ENCODE results near the gene HERC4. TPM values are rescaled to one million over a fixed set of nuclear protein-coding genes. Genes with fewer than 3 reads are reported as not detected.
A peak's percentile ranks its signal among the peaks of the same experiment; 100 is the strongest.

The HERC4 gene
- total RNA-seq, 2 experiments from 2014 or later = 42.2 to 45.0 TPM

DNA sequence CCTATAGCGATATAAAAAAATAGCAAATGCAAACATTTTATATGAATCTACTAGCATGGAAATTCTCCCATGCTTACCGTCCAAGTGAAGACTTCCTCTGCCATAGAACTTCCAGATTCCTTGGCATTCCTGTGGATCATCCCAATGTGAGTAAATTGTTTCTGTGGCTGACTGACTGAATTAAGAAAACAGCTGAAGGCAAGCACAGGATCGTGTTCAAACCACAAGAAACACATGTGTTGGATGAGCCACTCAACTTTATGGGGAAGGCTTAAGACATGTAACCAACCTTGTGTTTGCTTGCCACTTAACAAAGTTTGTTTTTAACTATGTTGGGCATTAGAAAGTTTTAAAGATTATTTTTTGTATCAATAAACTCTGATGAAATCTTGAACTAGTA, 31.6 kb upstream of the HERC4 start:
- no peaks in the 10 kb centered on the region for H3K4me1 Mint-ChIP-seq (ENCODE audit: low read depth)
- intact Hi-C loops (cut with micrococcal nuclease) = no loop called here
- no peak overlapping the region for H3K4me3 Mint-ChIP-seq
- no peak overlapping the region for H3K27ac Mint-ChIP-seq
- no peaks in the 10 kb centered on the region for H3K9me3 Mint-ChIP-seq
- CTCF ChIA-PET = interaction anchor here (0.6 kb wide), 2 partner anchors 163 to 822 kb away, joined by 3 read pairs; no protein-coding TSS in a partner anchor
- H3K36me3 Mint-ChIP-seq (ENCODE audit: low read depth) = no peaks in the 10 kb centered on the region
- no peak for DNase-seq
- peaks cover 3% of the 10 kb centered on the region for H3K27me3 Mint-ChIP-seq (ENCODE audit: low read depth)

DNA sequence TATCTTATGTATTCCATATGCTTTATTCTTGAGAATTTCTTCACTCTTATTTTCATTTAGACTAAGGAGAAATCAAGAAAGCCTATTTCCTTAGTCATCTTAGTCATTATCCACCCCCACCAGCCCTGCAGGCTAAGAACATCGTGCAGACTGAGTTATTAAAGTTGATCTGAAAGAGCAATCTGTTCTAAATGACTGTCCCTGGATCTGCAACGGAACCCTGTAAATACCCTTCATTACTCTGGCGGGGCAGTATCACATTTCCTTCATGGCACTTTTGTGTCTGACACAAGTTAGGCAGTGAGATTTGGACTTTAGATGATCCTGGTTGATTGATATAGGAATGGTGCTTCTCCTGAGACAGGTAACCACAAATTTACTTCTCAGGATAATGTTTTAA, 30.7 kb upstream of the HERC4 start:
- intact Hi-C loops (cut with micrococcal nuclease) = no loop called here
- Mint-ChIP-seq H3K9me3 (no peaks in the 10 kb centered on the region), H3K36me3 (ENCODE audit: low read depth) (no peaks in the 10 kb centered on the region), H3K27me3 (ENCODE audit: low read depth) (peaks cover 3% of the 10 kb centered on the region), H3K4me1 (ENCODE audit: low read depth) (no peaks in the 10 kb centered on the region), H3K4me3 (no peak overlapping the region), H3K27ac (no peak overlapping the region)
- no peak for DNase-seq
- CTCF ChIA-PET = no interaction called here

DNA sequence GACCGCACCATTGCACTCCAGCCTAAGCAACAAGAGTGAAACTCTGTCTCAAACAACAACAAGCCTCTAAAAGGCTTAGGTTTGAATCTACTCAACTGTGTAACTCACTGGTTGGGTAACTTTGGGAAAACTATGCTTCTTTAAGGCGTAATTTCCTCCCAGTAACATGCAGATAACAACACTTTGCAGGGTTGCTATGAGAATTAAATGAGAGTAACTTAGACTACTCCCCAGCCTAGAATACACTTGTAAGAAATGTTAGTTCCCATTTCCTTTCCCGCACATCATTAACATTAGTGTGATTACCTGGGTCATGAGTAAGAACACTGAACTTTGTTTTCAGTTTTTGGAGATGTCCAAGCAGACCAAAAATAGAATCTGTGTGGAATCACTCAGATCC, 28.8 kb upstream of the HERC4 start:
- H3K27ac Mint-ChIP-seq = no peak overlapping the region
- H3K4me3 Mint-ChIP-seq = no peak overlapping the region
- H3K4me1 Mint-ChIP-seq (ENCODE audit: low read depth) = no peaks in the 10 kb centered on the region
- CTCF ChIA-PET = interaction anchor here (0.5 kb wide), 1 partner anchor 154 kb away, joined by 3 read pairs; no protein-coding TSS in a partner anchor
- H3K36me3 Mint-ChIP-seq (ENCODE audit: low read depth) = no peaks in the 10 kb centered on the region
- H3K27me3 Mint-ChIP-seq (ENCODE audit: low read depth) = peaks cover 3% of the 10 kb centered on the region
- no peaks in the 10 kb centered on the region for H3K9me3 Mint-ChIP-seq
- no peak for DNase-seq
- intact Hi-C loops (cut with micrococcal nuclease) = no loop called here

DNA sequence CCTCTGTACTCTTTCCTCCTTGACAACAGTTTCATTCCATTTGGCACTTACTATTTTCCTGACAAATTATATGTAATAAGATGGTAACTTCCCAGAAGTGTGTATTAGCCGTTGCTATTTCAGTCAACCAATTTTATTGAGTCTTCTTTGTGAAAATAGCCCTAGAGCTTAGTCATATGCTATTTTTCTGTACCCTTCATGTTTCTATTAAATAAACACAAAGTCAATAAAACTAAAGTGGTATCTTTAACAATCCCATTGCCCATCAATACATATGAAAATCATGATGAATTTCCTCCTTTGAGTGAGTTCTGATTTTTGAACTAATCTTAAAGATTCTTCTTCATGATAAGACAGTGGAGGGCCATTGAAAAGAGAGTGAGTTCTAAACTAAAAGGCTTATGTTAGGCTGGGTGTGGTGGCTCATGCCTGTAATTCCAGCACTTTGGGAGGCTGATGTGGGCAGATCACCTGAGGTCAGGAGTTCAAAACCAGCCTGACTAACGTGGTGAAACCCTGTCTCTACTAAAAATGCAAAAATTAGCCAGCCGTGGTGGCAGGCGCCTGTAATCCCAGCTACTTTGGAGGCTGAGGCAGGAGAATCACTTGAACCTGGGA, 28.3 kb upstream of the HERC4 start:
- CTCF ChIA-PET = interaction anchor here (0.5 kb wide), 1 partner anchor 153 kb away, joined by 3 read pairs; no protein-coding TSS in a partner anchor
- Mint-ChIP-seq H3K4me1 (ENCODE audit: low read depth) (no peaks in the 10 kb centered on the region), H3K27ac (no peak overlapping the region), H3K9me3 (no peaks in the 10 kb centered on the region), H3K4me3 (no peak overlapping the region), H3K27me3 (ENCODE audit: low read depth) (peaks cover 3% of the 10 kb centered on the region), H3K36me3 (ENCODE audit: low read depth) (no peaks in the 10 kb centered on the region)
- intact Hi-C loops (cut with micrococcal nuclease) = no loop called here
- no peak for DNase-seq

DNA sequence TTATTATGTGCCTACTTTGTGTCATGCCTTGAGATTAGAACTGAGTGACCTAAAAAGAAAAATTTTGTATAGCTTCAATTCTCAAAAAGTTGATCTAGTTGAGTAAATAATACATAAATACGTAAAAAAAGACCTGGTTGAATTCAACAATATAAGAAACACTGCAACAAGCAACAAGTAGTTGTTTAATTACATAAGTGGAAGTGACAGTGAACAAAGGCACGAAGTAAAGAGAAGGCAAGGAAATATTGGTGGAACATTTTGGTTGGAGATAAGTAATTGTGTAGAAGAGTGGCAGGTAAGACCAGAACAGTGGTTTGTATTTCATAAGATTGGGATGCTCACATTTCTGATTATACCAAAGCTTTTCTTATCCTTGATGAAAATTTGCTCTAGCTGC, 26.0 kb upstream of the HERC4 start:
- H3K27me3 Mint-ChIP-seq (ENCODE audit: low read depth) = no peaks in the 10 kb centered on the region
- H3K9me3 Mint-ChIP-seq = no peaks in the 10 kb centered on the region
- no peak overlapping the region for H3K27ac Mint-ChIP-seq
- no peak overlapping the region for H3K4me3 Mint-ChIP-seq
- CTCF ChIA-PET = interaction anchor here (0.6 kb wide), 1 partner anchor 54 kb away, joined by 3 read pairs; no protein-coding TSS in a partner anchor
- intact Hi-C loops (cut with micrococcal nuclease) = no loop called here
- DNase-seq = no peak
- no peaks in the 10 kb centered on the region for H3K4me1 Mint-ChIP-seq (ENCODE audit: low read depth)
- no peaks in the 10 kb centered on the region for H3K36me3 Mint-ChIP-seq (ENCODE audit: low read depth)

DNA sequence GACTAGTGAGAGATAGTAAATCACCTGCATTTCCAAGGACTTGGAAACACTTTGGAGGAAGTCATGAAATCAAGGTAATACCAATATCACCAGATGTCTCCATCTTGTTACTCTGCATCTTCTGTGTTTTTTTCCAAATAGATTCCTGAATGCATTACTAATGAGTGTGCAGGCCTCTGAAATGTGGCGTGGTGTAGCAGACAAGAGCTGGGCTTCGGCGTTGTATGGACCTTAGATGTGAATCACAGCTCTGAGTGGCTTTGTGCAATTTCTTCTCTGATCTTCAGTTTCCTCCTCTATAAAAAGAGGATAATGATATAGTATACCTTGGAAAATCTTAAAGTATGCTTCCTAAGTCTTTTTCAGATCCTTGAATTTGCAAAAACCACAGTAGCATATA, 24.7 kb upstream of the HERC4 start:
- intact Hi-C loops (cut with micrococcal nuclease) = no loop called here
- no peaks in the 10 kb centered on the region for H3K36me3 Mint-ChIP-seq (ENCODE audit: low read depth)
- CTCF ChIA-PET = no interaction called here
- no peaks in the 10 kb centered on the region for H3K27me3 Mint-ChIP-seq (ENCODE audit: low read depth)
- H3K4me1 Mint-ChIP-seq (ENCODE audit: low read depth) = no peaks in the 10 kb centered on the region
- no peak for DNase-seq
- no peaks in the 10 kb centered on the region for H3K9me3 Mint-ChIP-seq
- H3K27ac Mint-ChIP-seq = no peak overlapping the region
- H3K4me3 Mint-ChIP-seq = no peak overlapping the region

DNA sequence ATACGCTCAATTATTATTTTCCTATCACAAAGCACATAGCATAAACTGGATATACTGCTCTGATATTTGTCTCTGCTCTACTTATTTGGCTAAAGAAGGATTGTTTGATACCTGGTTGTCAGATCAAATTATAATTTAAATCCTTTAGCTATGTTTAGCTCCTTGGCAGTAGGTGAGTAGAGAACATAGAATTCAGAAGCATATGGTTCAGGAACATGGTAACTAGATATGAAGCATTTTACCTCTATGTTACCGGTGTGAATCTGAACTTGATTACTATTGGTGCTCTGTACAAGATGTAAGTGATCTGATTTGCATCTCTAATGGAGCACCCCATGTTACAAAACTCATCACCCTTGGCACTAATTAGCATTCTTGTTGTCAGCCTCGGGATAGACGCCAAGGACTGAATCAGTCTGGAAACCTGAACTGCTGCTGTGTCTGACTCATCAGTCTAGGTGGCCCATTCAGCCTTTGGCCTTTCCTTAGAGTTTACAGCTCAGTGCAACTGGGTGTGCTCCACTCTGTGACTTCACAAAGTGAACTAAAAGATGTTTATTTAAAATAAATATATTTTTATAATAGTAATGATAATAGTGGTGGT, 21.9 kb upstream of the HERC4 start:
- CTCF ChIA-PET = no interaction called here
- Mint-ChIP-seq H3K4me3 (no peak overlapping the region), H3K4me1 (ENCODE audit: low read depth) (no peaks in the 10 kb centered on the region), H3K27ac (no peak overlapping the region), H3K36me3 (ENCODE audit: low read depth) (no peaks in the 10 kb centered on the region), H3K9me3 (no peaks in the 10 kb centered on the region), H3K27me3 (ENCODE audit: low read depth) (no peaks in the 10 kb centered on the region)
- intact Hi-C loops (cut with micrococcal nuclease) = no loop called here
- no peak for DNase-seq

DNA sequence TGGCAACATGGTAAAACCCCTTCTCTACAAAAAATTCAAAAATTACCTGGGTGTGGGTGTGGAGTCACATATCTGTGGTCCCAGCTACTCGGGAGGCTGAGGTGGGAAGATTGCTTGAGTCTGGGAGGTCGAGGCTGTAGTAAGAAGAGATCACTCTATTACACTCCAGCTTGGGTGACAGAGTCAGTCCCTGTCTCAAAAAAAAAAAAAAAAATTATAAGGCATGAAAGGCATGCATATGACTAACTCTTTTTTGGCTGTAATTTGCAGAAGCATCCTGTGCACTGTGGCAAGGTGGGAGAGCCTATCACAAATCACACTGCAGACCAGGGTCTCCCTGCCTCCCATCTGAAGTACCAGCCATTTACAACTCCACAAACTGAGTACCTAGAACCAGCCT, 20.1 kb upstream of the HERC4 start:
- H3K36me3 Mint-ChIP-seq (ENCODE audit: low read depth) = no peaks in the 10 kb centered on the region
- no peaks in the 10 kb centered on the region for H3K9me3 Mint-ChIP-seq
- no peaks in the 10 kb centered on the region for H3K27me3 Mint-ChIP-seq (ENCODE audit: low read depth)
- no peak for DNase-seq
- H3K4me3 Mint-ChIP-seq = no peak overlapping the region
- intact Hi-C loops (cut with micrococcal nuclease) = no loop called here
- no peaks in the 10 kb centered on the region for H3K4me1 Mint-ChIP-seq (ENCODE audit: low read depth)
- H3K27ac Mint-ChIP-seq = no peak overlapping the region
- CTCF ChIA-PET = interaction anchor here (0.6 kb wide), 1 partner anchor 207 kb away, joined by 3 read pairs; no protein-coding TSS in a partner anchor

DNA sequence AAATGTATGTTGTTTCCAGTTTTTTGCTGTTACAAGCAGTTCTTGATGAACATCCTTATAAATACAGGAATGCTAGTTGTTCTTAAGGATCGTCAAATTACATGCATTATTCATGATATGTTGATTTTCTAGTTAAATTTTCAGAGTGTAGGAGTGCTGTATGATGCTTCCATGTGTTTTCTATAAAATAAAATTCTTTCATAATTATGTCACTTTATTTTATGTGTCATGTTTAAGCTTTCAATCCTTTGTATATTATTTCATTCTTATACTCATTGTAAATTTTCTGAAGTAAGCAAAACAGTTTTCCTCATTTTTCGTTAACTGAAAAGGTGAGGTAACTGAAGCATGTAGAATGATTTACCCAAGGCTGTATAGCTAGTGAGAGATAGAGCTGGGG, 17.4 kb upstream of the HERC4 start:
- Mint-ChIP-seq H3K27me3 (ENCODE audit: low read depth) (no peaks in the 10 kb centered on the region), H3K27ac (no peak overlapping the region), H3K4me3 (no peak overlapping the region), H3K9me3 (no peaks in the 10 kb centered on the region), H3K36me3 (ENCODE audit: low read depth) (no peaks in the 10 kb centered on the region), H3K4me1 (ENCODE audit: low read depth) (peaks cover 8% of the 10 kb centered on the region)
- CTCF ChIA-PET = interaction anchor here (0.6 kb wide), 1 partner anchor 502 kb away, joined by 3 read pairs; no protein-coding TSS in a partner anchor
- intact Hi-C loops (cut with micrococcal nuclease) = no loop called here
- DNase-seq = no peak

DNA sequence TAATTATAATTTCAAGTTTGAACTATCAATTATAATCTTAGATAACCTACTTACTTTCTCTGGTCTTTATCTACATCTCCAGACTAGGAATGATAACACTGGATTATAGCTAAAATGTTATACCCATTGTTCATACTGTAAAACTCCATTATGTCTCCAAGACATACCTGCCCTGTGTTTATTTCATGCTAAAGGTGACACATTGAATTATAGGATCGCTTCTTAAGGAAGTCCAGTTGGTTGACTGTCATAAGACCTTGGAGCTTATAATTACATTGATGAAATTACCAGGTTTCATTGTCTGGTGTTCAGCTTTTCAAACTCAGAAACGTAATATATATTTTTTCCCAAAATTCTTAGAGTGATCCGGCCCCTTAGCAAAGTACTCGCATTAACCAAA, 15.5 kb upstream of the HERC4 start:
- no peak overlapping the region for H3K27ac Mint-ChIP-seq
- CTCF ChIA-PET = interaction anchor here (0.6 to 1.8 kb wide), 3 partner anchors 65 to 304 kb away, joined by 3 to 6 read pairs (median 3); no protein-coding TSS in a partner anchor
- H3K4me1 Mint-ChIP-seq (ENCODE audit: low read depth) = peaks cover 9% of the 10 kb centered on the region
- no peaks in the 10 kb centered on the region for H3K27me3 Mint-ChIP-seq (ENCODE audit: low read depth)
- no peak for DNase-seq
- intact Hi-C loops (cut with micrococcal nuclease) = no loop called here
- no peaks in the 10 kb centered on the region for H3K36me3 Mint-ChIP-seq (ENCODE audit: low read depth)
- no peak overlapping the region for H3K4me3 Mint-ChIP-seq
- no peaks in the 10 kb centered on the region for H3K9me3 Mint-ChIP-seq

DNA sequence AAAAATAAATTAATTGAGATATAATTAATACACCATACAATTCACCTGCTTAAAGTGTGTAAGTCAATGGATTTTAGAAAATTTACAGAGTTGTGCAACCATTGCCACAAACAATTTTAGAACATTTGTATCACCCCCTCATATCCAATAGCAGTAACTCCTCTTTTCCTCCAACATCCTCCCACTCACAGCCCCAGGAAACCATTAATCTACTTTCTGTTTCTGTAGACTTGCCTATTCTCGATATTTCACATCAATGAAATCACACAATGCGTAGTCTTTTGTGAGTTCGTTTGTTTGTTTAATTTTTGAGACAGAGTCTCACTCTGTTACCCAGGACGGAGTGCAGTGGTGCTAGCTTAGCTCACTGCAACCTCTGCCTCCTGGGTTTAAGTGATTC, 13.7 kb upstream of the HERC4 start:
- H3K36me3 Mint-ChIP-seq (ENCODE audit: low read depth) = no peaks in the 10 kb centered on the region
- H3K27ac Mint-ChIP-seq = no peak overlapping the region
- peak; percentile 22 for DNase-seq
- no peaks in the 10 kb centered on the region for H3K27me3 Mint-ChIP-seq (ENCODE audit: low read depth)
- H3K9me3 Mint-ChIP-seq = no peaks in the 10 kb centered on the region
- peaks cover 9% of the 10 kb centered on the region for H3K4me1 Mint-ChIP-seq (ENCODE audit: low read depth)
- no peak overlapping the region for H3K4me3 Mint-ChIP-seq
- CTCF ChIA-PET = interaction anchor here (0.6 to 1.4 kb wide), 2 partner anchors 260 to 323 kb away, joined by 3 to 6 read pairs; no protein-coding TSS in a partner anchor
- intact Hi-C loops (cut with micrococcal nuclease) = loop anchor here (5.0 kb wide), 1 partner anchor 301 kb away; no protein-coding TSS in a partner anchor

DNA sequence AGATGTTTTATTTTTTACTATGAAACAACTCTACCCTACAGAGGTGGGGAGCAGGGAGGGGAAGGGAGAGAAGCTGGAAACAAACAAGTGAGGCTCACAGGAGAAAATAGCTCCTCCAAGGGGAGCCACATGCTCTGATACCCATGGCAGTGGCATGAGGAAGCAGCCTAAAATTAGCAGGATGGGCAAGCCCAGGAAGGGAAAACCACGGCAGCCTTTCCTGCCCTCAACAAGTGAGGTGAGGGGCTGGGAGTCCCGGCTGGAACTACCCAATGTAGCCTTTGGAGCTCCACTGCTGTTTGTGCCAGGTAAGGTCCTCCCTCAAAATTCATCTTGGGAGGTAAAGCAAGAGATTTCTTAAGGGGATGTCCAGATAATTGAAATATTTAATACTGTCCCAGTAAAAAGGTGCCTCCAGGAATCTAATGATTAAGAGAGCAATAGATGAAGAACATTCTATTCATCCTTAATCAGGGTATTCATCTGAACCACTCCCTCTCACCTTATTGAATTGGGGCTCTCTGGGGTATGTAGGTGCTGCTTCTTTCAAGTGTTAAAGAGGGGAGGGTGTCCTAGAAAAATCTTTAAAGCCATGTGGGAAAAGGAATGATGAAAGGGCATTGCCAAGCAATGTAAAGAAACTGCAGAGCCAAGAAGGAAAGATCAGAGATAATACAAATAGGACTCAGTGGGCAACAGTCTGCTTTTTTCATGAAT, 12.8 kb upstream of the HERC4 start:
- no peaks in the 10 kb centered on the region for H3K27me3 Mint-ChIP-seq (ENCODE audit: low read depth)

More for the DNA sequence above, 12.8 kb upstream of the HERC4 start:
- H3K27ac Mint-ChIP-seq = no peak overlapping the region
- no peak overlapping the region for H3K4me3 Mint-ChIP-seq
- peaks cover 9% of the 10 kb centered on the region for H3K4me1 Mint-ChIP-seq (ENCODE audit: low read depth)
- DNase-seq = no peak
- H3K9me3 Mint-ChIP-seq = no peaks in the 10 kb centered on the region
- intact Hi-C loops (cut with micrococcal nuclease) = loop anchor here (5.0 kb wide), 1 partner anchor 301 kb away; no protein-coding TSS in a partner anchor
- no peaks in the 10 kb centered on the region for H3K36me3 Mint-ChIP-seq (ENCODE audit: low read depth)
- CTCF ChIA-PET = interaction anchor here (0.6 to 1.4 kb wide), 3 partner anchors 232 to 322 kb away, joined by 3 to 6 read pairs (median 3); no protein-coding TSS in a partner anchor
